Fibroblast of skin of abdomen (primary cell): ENCODE measurements around the gene PDGFRA.
"Not testable (repeated sequence)": the region's sequence is repeated elsewhere in the genome, so short reads cannot be mapped to it uniquely, and the experiment has no call there.

Experiments
- DNase-seq: peaks from one replicate; pipeline ENCODE4 v3.0.0-alpha.2; 2013

PDGFRA gene

GRCh38 chr4:54228056-54228527 is 1.0 kb upstream of the PDGFRA start:
- DNase-seq = peak; percentile 90

GRCh38 chr4:54228546-54228945 is 547 bp upstream of the PDGFRA start:
- no peak for DNase-seq

GRCh38 chr4:54229631-54230483 is 764 bp downstream of the PDGFRA start:
- peak; percentile 65 for DNase-seq

GRCh38 chr4:54230484-54231418 is 1.7 kb downstream of the PDGFRA start:
- DNase-seq = peak; percentile 35

GRCh38 chr4:54231419-54231767 is 2.3 kb downstream of the PDGFRA start:
- DNase-seq = no peak

GRCh38 chr4:54231768-54232688 is 2.9 kb downstream of the PDGFRA start:
- DNase-seq = peak; percentile 65

GRCh38 chr4:54233277-54233696 is 4.2 kb downstream of the PDGFRA start:
- DNase-seq = peak; percentile 85

- peak; percentile 80 for DNase-seq
Observed at GRCh38 chr4:54233697-54234496, 4.8 kb downstream of the PDGFRA start.

GRCh38 chr4:54234497-54235205 is 5.6 kb downstream of the PDGFRA start:
- no peak for DNase-seq

- peak; percentile 28 for DNase-seq
Observed at GRCh38 chr4:54236316-54236715, 7.2 kb downstream of the PDGFRA start.

- DNase-seq = no peak
Observed at GRCh38 chr4:54237770-54238169, 8.7 kb downstream of the PDGFRA start.

- no peak for DNase-seq
Observed at GRCh38 chr4:54238389-54238788, 9.3 kb downstream of the PDGFRA start.

- DNase-seq = peak; percentile 31
Observed at GRCh38 chr4:54241268-54241823, 12.3 kb downstream of the PDGFRA start.

GRCh38 chr4:54243541-54243940 is 14.4 kb downstream of the PDGFRA start:
- DNase-seq = not testable (repeated sequence)

- DNase-seq = not testable (repeated sequence)
Observed at GRCh38 chr4:54252312-54252711, 23.2 kb downstream of the PDGFRA start.

- DNase-seq = peak; percentile 36
Observed at GRCh38 chr4:54254116-54254914, 25.2 kb downstream of the PDGFRA start.

- no peak for DNase-seq
Observed at GRCh38 chr4:54254915-54255246, 25.8 kb downstream of the PDGFRA start.

GRCh38 chr4:54255881-54256280 is 26.8 kb downstream of the PDGFRA start:
- peak; percentile 26 for DNase-seq
